SK-N-MC (cell line): ENCODE data around the gene PTCHD1.

ENCODE experiments used
- DNase-seq: peaks from one replicate; pipeline ENCODE4 v3.0.0-alpha.2; 2011; ENCODE audit warnings: low read depth, low spot score
- H3K27ac ChIP-seq: fragments of 200-600 bp; sonication (generic); 2 replicates; pipeline ENCODE4 v1.5.1; 2016; ENCODE audit warnings: mixed run types
- H3K36me3 ChIP-seq: fragments of 200-600 bp; sonication (generic); 2 replicates; pipeline ENCODE4 v1.6.1; 2017; ENCODE audit warnings: antibody characterized with exemption, low read length, mixed read lengths; ENCODE audit not compliant: insufficient read depth
- H3K4me3 ChIP-seq: fragments of 200-600 bp; sonication (generic); 2 replicates; pipeline ENCODE4 v1.5.1; 2016
- H3K9ac ChIP-seq: fragments of 200-600 bp; sonication (generic); 2 replicates; pipeline ENCODE4 v1.8.0; 2017; ENCODE audit warnings: mixed run types, mixed read lengths; ENCODE audit not compliant: insufficient read length
- H3K9me3 ChIP-seq: fragments of 200-600 bp; sonication (generic); 2 replicates; pipeline ENCODE4 v1.6.1; 2017; ENCODE audit warnings: low read depth, mild to moderate bottlenecking, antibody characterized with exemption, low read length, moderate library complexity, mixed read lengths
- EZH2 ChIP-seq: fragments of 200-600 bp; sonication (generic); IDR thresholded peaks from one replicate; pipeline ENCODE4 v1.6.1; 2017; ENCODE audit warnings: antibody characterized with exemption
- FOXP2 ChIP-seq: optimal IDR thresholded peaks from 2 replicates; pipeline ENCODE3; 2011; ENCODE audit warnings: mild to moderate bottlenecking, moderate library complexity; ENCODE audit not compliant: insufficient read depth; ENCODE audit errors: extremely low read length, control extremely low read depth
- POLR2AphosphoS5 ChIP-seq: IDR thresholded peaks from 2 replicates; pipeline ENCODE4 v1.6.1; 2012; ENCODE audit warnings: mild to moderate bottlenecking, low read depth, low read length, borderline replicate concordance

Gene PTCHD1

GRCh38 chrX:23373129-23373804 is 38.6 kb downstream of the PTCHD1 start:
- DNase-seq = no peak
- H3K9me3 ChIP-seq = no peaks in the 10 kb centered on the region
- H3K9ac ChIP-seq = no peak overlapping the region
- no peak overlapping the region for H3K4me3 ChIP-seq
- TF ChIP-seq FOXP2 (no peak), EZH2 (no peak), POLR2AphosphoS5 (no peak)
- no peak overlapping the region for H3K27ac ChIP-seq
- no peaks in the 10 kb centered on the region for H3K36me3 ChIP-seq

GRCh38 chrX:23374291-23374690 is 39.6 kb downstream of the PTCHD1 start:
- no peak overlapping the region for H3K9ac ChIP-seq
- H3K9me3 ChIP-seq = no peaks in the 10 kb centered on the region
- no peak for DNase-seq
- H3K36me3 ChIP-seq = no peaks in the 10 kb centered on the region
- TF ChIP-seq EZH2 (no peak), POLR2AphosphoS5 (no peak), FOXP2 (no peak)
- H3K4me3 ChIP-seq = no peak overlapping the region
- no peak overlapping the region for H3K27ac ChIP-seq

GRCh38 chrX:23376581-23376980 is 41.9 kb downstream of the PTCHD1 start:
- Histone ChIP-seq H3K4me3 (no peak overlapping the region), H3K36me3 (no peaks in the 10 kb centered on the region), H3K9me3 (no peaks in the 10 kb centered on the region), H3K9ac (no peak overlapping the region), H3K27ac (no peak overlapping the region)
- no peak for TF ChIP-seq EZH2
- no peak for TF ChIP-seq POLR2AphosphoS5
- TF ChIP-seq FOXP2 = no peak
- no peak for DNase-seq

- no peak for DNase-seq
- H3K9ac ChIP-seq = no peak overlapping the region
- H3K27ac ChIP-seq = no peak overlapping the region
- H3K9me3 ChIP-seq = no peaks in the 10 kb centered on the region
- H3K36me3 ChIP-seq = no peaks in the 10 kb centered on the region
- no peak for TF ChIP-seq EZH2
- TF ChIP-seq POLR2AphosphoS5 = no peak
- no peak for TF ChIP-seq FOXP2
- H3K4me3 ChIP-seq = no peak overlapping the region
Measured at GRCh38 chrX:23380581-23380980, 45.9 kb downstream of the PTCHD1 start.

GRCh38 chrX:23381099-23382087 is 46.7 kb downstream of the PTCHD1 start:
- Histone ChIP-seq H3K4me3 (no peak overlapping the region), H3K36me3 (no peaks in the 10 kb centered on the region), H3K9ac (no peak overlapping the region), H3K27ac (no peak overlapping the region), H3K9me3 (no peaks in the 10 kb centered on the region)
- DNase-seq = no peak
- TF ChIP-seq POLR2AphosphoS5 (no peak), EZH2 (no peak), FOXP2 (no peak)

- Histone ChIP-seq H3K9me3 (no peaks in the 10 kb centered on the region), H3K9ac (no peak overlapping the region), H3K4me3 (no peak overlapping the region), H3K36me3 (no peaks in the 10 kb centered on the region), H3K27ac (no peak overlapping the region)
- no peak for DNase-seq
- TF ChIP-seq POLR2AphosphoS5 = no peak
- TF ChIP-seq EZH2 = no peak
- no peak for TF ChIP-seq FOXP2
Measured at GRCh38 chrX:23382572-23382971, 47.9 kb downstream of the PTCHD1 start.

- H3K36me3 ChIP-seq = no peaks in the 10 kb centered on the region
- H3K9me3 ChIP-seq = no peaks in the 10 kb centered on the region
- no peak for TF ChIP-seq POLR2AphosphoS5
- TF ChIP-seq EZH2 = no peak
- no peak for TF ChIP-seq FOXP2
- H3K4me3 ChIP-seq = no peak overlapping the region
- no peak overlapping the region for H3K27ac ChIP-seq
- no peak for DNase-seq
- H3K9ac ChIP-seq = no peak overlapping the region
Measured at GRCh38 chrX:23383411-23383810, 48.8 kb downstream of the PTCHD1 start.

- TF ChIP-seq FOXP2 = no peak
- no peak for TF ChIP-seq POLR2AphosphoS5
- TF ChIP-seq EZH2 = no peak
- Histone ChIP-seq H3K9me3 (no peaks in the 10 kb centered on the region), H3K4me3 (no peak overlapping the region), H3K27ac (no peak overlapping the region), H3K9ac (no peak overlapping the region), H3K36me3 (no peaks in the 10 kb centered on the region)
- no peak for DNase-seq
Measured at GRCh38 chrX:23385242-23385641, 50.6 kb downstream of the PTCHD1 start.
